NT2/D1 (cell line): ENCODE measurements around the gene PTGR3.

ENCODE experiments used
- DNase-seq: peaks from one replicate; pipeline ENCODE4 v3.0.0-alpha.2; 2011; ENCODE audit warnings: low read depth, low spot score
- H3K27me3 ChIP-seq: 2 replicates; pipeline ENCODE4 v1.6.0; 2011; ENCODE audit warnings: mild to moderate bottlenecking; ENCODE audit not compliant: insufficient read length, insufficient read depth
- H3K36me3 ChIP-seq: 2 replicates; pipeline ENCODE4 v1.6.1; 2011; ENCODE audit warnings: mild to moderate bottlenecking, low read length, mixed read lengths; ENCODE audit not compliant: insufficient read depth, insufficient read length
- H3K4me1 ChIP-seq: 2 replicates; pipeline ENCODE4 v1.5.1; 2011; ENCODE audit not compliant: insufficient read depth, insufficient read length
- H3K4me3 ChIP-seq: 2 replicates; pipeline ENCODE4 v1.5.1; 2011; ENCODE audit warnings: low read depth; ENCODE audit not compliant: insufficient read length
- H3K9ac ChIP-seq: 2 replicates; pipeline ENCODE4 v1.6.0; 2011; ENCODE audit warnings: low read depth; ENCODE audit not compliant: insufficient read length
- H3K9me3 ChIP-seq: 2 replicates; pipeline ENCODE4 v1.5.1; 2011; ENCODE audit warnings: mild to moderate bottlenecking, low read length; ENCODE audit not compliant: insufficient read depth
- SUZ12 ChIP-seq: IDR thresholded peaks from 2 replicates; pipeline ENCODE4 v1.6.1; 2011; ENCODE audit not compliant: insufficient read length, insufficient read depth; ENCODE audit errors: extremely low read depth
- YY1 ChIP-seq: IDR thresholded peaks from 2 replicates; pipeline ENCODE4 v1.6.1; 2011; ENCODE audit not compliant: insufficient read length, insufficient read depth
- ZNF274 ChIP-seq: IDR thresholded peaks from 2 replicates; pipeline ENCODE4 v1.6.1; 2011; ENCODE audit warnings: mild to moderate bottlenecking, low read depth, low read length

The PTGR3 gene

DNA sequence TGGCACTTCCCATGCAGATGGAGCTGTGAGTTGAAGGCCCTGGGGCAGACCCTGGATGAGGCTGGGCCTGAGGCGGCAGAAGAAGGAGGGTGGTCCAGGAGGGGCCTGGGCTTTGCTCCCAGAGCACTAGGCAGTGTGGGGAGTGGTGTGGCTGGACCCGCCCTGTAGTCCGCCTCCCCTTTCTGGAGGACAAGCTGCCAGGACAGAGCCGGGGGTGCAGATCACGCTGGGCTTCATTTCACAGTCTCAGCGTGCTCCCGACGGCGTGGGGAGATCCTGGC is 49.8 kb downstream of the PTGR3 start:
- no peaks in the 10 kb centered on the region for H3K36me3 ChIP-seq
- H3K4me3 ChIP-seq, result no peak overlapping the region
- H3K9me3 ChIP-seq, result no peaks in the 10 kb centered on the region
- no peak for TF ChIP-seq YY1
- no peak for TF ChIP-seq ZNF274
- TF ChIP-seq SUZ12, result no peak
- no peak overlapping the region for H3K9ac ChIP-seq
- H3K4me1 ChIP-seq, result peaks cover 2% of the 10 kb centered on the region
- no peak for DNase-seq
- H3K27me3 ChIP-seq, result no peaks in the 10 kb centered on the region
